Fibroblast of mammary gland (primary cell): ENCODE measurements around the gene MAPKAP1.

ENCODE experiments used
- DNase-seq: peaks from one replicate; pipeline ENCODE4 v3.0.0-alpha.2; 2010; ENCODE audit warnings: low read depth
- H3K4me3 ChIP-seq: 2 replicates; pipeline ENCODE4 v1.5.1; 2011; ENCODE audit warnings: low read depth, mild to moderate bottlenecking, low read length, moderate library complexity; ENCODE audit not compliant: control insufficient read depth
- CTCF ChIP-seq: conservative IDR thresholded peaks from 2 replicates; pipeline ENCODE4 v1.5.1; 2011; ENCODE audit warnings: low read depth, low read length, inconsistent platforms; ENCODE audit not compliant: control insufficient read depth, insufficient read depth

The MAPKAP1 gene

GRCh38 chr9:125440411-125440810, 266.6 kb downstream of the MAPKAP1 start:
- DNase-seq: no peak
- TF ChIP-seq CTCF: no peak

GRCh38 chr9:125439434-125440272, 267.4 kb downstream of the MAPKAP1 start:
- no peak for TF ChIP-seq CTCF
- no peak overlapping the region for H3K4me3 ChIP-seq
- DNase-seq: no peak

More at GRCh38 chr9:125440411-125440810, 266.6 kb downstream of the MAPKAP1 start:
- H3K4me3 ChIP-seq: no peak overlapping the region

GRCh38 chr9:125438506-125439433, 268.2 kb downstream of the MAPKAP1 start:
- no peak for TF ChIP-seq CTCF
- DNase-seq: no peak
- H3K4me3 ChIP-seq: no peak overlapping the region

- no peak for DNase-seq
Observed at GRCh38 chr9:125437771-125438221, 269.2 kb downstream of the MAPKAP1 start.

GRCh38 chr9:125436613-125437443, 270.2 kb downstream of the MAPKAP1 start:
- no peak for TF ChIP-seq CTCF
- no peak for DNase-seq
- no peak overlapping the region for H3K4me3 ChIP-seq

More at GRCh38 chr9:125437771-125438221, 269.2 kb downstream of the MAPKAP1 start:
- TF ChIP-seq CTCF: no peak
- no peak overlapping the region for H3K4me3 ChIP-seq
